CD4-positive, alpha-beta T cell (primary cell): ENCODE data around the gene SRSF2. TPM values are rescaled to one million over a fixed set of nuclear protein-coding genes. Genes with fewer than 3 reads are reported as not detected.

Source experiments
- ATAC-seq: fragments of 200-7000 bp; cut with Tn5 transposase; one replicate; pipeline ENCODE4 v1.10.0; 2022; ENCODE audit warnings: mild to moderate bottlenecking; ENCODE audit not compliant: poor library complexity
- CTCF ChIA-PET: fragments of 350-600 bp; sonication (Branson Sonifier 250); formaldehyde crosslinking; loops from one replicate; lab custom pipeline; 2021; ENCODE audit warnings: antibody characterized with exemption, inconsistent platforms; lab: Charles Lee
- POLR2A ChIA-PET: fragments of 350-600 bp; sonication (Branson Sonifier 250); formaldehyde crosslinking; loops from one replicate; lab custom pipeline; 2021; ENCODE audit warnings: antibody characterized with exemption, inconsistent platforms; lab: Charles Lee
- DNase-seq, 14 experiments: peaks; one replicate each; pipeline ENCODE4 v3.0.0-alpha.2; 2013 to 2020; ENCODE audit warnings: mixed read lengths in 2 of 14
- H3K27ac ChIP-seq, 2 donors: one replicate each; pipeline versions ENCODE4 v1.5.1 to v1.7.0; 2013; ENCODE audit warnings: low read length in 2 of 2, low read depth in 1 of 2, mild to moderate bottlenecking in 1 of 2
- H3K27me3 ChIP-seq, 2 experiments: 1 replicate in 1 of 2; 2 replicates in 1 of 2; pipeline versions ENCODE4 v1.6.1 to v1.7.0; 2013; ENCODE audit warnings: low read length in 2 of 2, control low read depth in 1 of 2, mild to moderate bottlenecking in 1 of 2, moderate library complexity in 1 of 2; ENCODE audit not compliant: insufficient read depth in 2 of 2, control insufficient read depth in 1 of 2
- H3K36me3 ChIP-seq: one replicate; pipeline ENCODE4 v1.6.1; 2013; ENCODE audit warnings: low read length, control low read depth; ENCODE audit not compliant: insufficient read depth
- H3K4me1 ChIP-seq: one replicate; pipeline ENCODE4 v1.6.1; 2013; ENCODE audit warnings: low read length, control low read depth; ENCODE audit not compliant: insufficient read depth
- H3K4me3 ChIP-seq: one replicate; pipeline ENCODE4 v1.5.1; 2013; ENCODE audit warnings: mild to moderate bottlenecking, low read length, moderate library complexity
- H3K9me3 ChIP-seq, 2 experiments: 1 replicate in 1 of 2; 2 replicates in 1 of 2; pipeline versions ENCODE4 v1.6.1 to v1.7.0; 2013; ENCODE audit warnings: low read length in 2 of 2, mild to moderate bottlenecking in 2 of 2, control low read depth in 1 of 2, moderate library complexity in 1 of 2; ENCODE audit not compliant: control insufficient read depth in 1 of 2, insufficient read depth in 1 of 2
- H3K27ac Mint-ChIP-seq: one replicate; pipeline ENCODE4 v1.8.0; 2020; ENCODE audit warnings: mixed read lengths
- H3K27me3 Mint-ChIP-seq: one replicate; pipeline ENCODE4 v1.8.0; 2021; ENCODE audit warnings: mixed read lengths
- H3K36me3 Mint-ChIP-seq: one replicate; pipeline ENCODE4 v1.8.0; 2021; ENCODE audit warnings: low read depth, mixed read lengths
- H3K4me1 Mint-ChIP-seq: one replicate; pipeline ENCODE4 v1.8.0; 2021; ENCODE audit warnings: low read depth, mixed read lengths
- H3K4me3 Mint-ChIP-seq: one replicate; pipeline ENCODE4 v1.8.0; 2020; ENCODE audit warnings: mild to moderate bottlenecking, mixed read lengths
- H3K9me3 Mint-ChIP-seq: one replicate; pipeline ENCODE4 v1.8.0; 2020; ENCODE audit warnings: mixed read lengths
- CTCF ChIP-seq: fragments of 200-600 bp; IDR thresholded peaks from one replicate; pipeline ENCODE4 v1.8.0; 2022; ENCODE audit warnings: antibody characterized with exemption, mild to moderate bottlenecking
- intact Hi-C, 2 experiments: fragments of 100-400 bp; cut with DNase I in 1 of 2; cut with micrococcal nuclease in 1 of 2; formaldehyde crosslinking; loops; one replicate each; pipeline versions ENCODE4 v1.15.1 to v1.9.0; 2023 to 2025; cut with DNase I, micrococcal nuclease
- total RNA-seq, 174 experiments: library from RNA in 2 of 174; stranded (reverse) in 2 of 174; gene quantifications; one replicate each; pipeline ENCODE4 v1.2.3 and lab custom pipeline; 2021 to 2026

Gene SRSF2
- total RNA-seq, 2 experiments from 2014 or later = 448 to 460 TPM

- intact Hi-C loops = no loop called here
- Histone ChIP-seq H3K4me3 (no peak overlapping the region), H3K4me1 (no peaks in the 10 kb centered on the region), H3K9me3 (no peaks in the 10 kb centered on the region), H3K27ac (no peak overlapping the region), H3K27me3 (no peaks in the 10 kb centered on the region), H3K36me3 (no peaks in the 10 kb centered on the region)
- H3K27ac Mint-ChIP-seq = no peak overlapping the region
- POLR2A ChIA-PET = interaction anchor here (1.0 kb wide), 1 partner anchor 20 kb away, joined by 4 read pairs; no protein-coding TSS in a partner anchor
- H3K4me3 Mint-ChIP-seq = no peak overlapping the region
- H3K4me1 Mint-ChIP-seq = no peaks in the 10 kb centered on the region
- no peak for TF ChIP-seq CTCF
- H3K36me3 Mint-ChIP-seq = no peaks in the 10 kb centered on the region
- DNase-seq = no peak
- no peaks in the 10 kb centered on the region for H3K9me3 Mint-ChIP-seq
- CTCF ChIA-PET = interaction anchor here (0.9 kb wide), 1 partner anchor 10 kb away, joined by 3 read pairs; no protein-coding TSS in a partner anchor
- ATAC-seq = no peak
- H3K27me3 Mint-ChIP-seq = no peaks in the 10 kb centered on the region
Observed at GRCh38 chr17:76691379-76692191, 45.5 kb downstream of the SRSF2 start.

GRCh38 chr17:76690596-76691280 lies 46.4 kb downstream of the SRSF2 start:
- H3K9me3 Mint-ChIP-seq = no peaks in the 10 kb centered on the region
- Histone ChIP-seq H3K27ac (no peak overlapping the region), H3K9me3 (no peaks in the 10 kb centered on the region), H3K36me3 (no peaks in the 10 kb centered on the region), H3K4me1 (no peaks in the 10 kb centered on the region), H3K4me3 (no peak overlapping the region), H3K27me3 (no peaks in the 10 kb centered on the region)
- TF ChIP-seq CTCF = no peak
- no peaks in the 10 kb centered on the region for H3K36me3 Mint-ChIP-seq
- ATAC-seq = no peak
- ChIA-PET CTCF (interaction anchor here (0.9 kb wide), 1 partner anchor 9 kb away, joined by 3 read pairs; no protein-coding TSS in a partner anchor), POLR2A (interaction anchor here (1.0 kb wide), 1 partner anchor 20 kb away, joined by 4 read pairs; no protein-coding TSS in a partner anchor)
- H3K27me3 Mint-ChIP-seq = no peaks in the 10 kb centered on the region
- H3K4me3 Mint-ChIP-seq = no peak overlapping the region
- no peak for DNase-seq
- H3K27ac Mint-ChIP-seq = no peak overlapping the region
- intact Hi-C loops = no loop called here
- no peaks in the 10 kb centered on the region for H3K4me1 Mint-ChIP-seq

- no peak for TF ChIP-seq CTCF
- no peaks in the 10 kb centered on the region for H3K4me1 ChIP-seq
- CTCF ChIA-PET = interaction anchor here (0.8 kb wide), 1 partner anchor 8 kb away, joined by 3 read pairs; no protein-coding TSS in a partner anchor
- no peak overlapping the region for H3K27ac ChIP-seq
- intact Hi-C loops = no loop called here
- POLR2A ChIA-PET = no interaction called here
- H3K9me3 Mint-ChIP-seq = no peaks in the 10 kb centered on the region
- no peaks in the 10 kb centered on the region for H3K27me3 ChIP-seq
- DNase-seq (no peak), ATAC-seq (no peak)
- H3K9me3 ChIP-seq = no peaks in the 10 kb centered on the region
- no peak overlapping the region for H3K4me3 Mint-ChIP-seq
- no peaks in the 10 kb centered on the region for H3K27me3 Mint-ChIP-seq
- no peaks in the 10 kb centered on the region for H3K36me3 Mint-ChIP-seq
- no peaks in the 10 kb centered on the region for H3K4me1 Mint-ChIP-seq
- H3K36me3 ChIP-seq = no peaks in the 10 kb centered on the region
- no peak overlapping the region for H3K27ac Mint-ChIP-seq
- no peak overlapping the region for H3K4me3 ChIP-seq
Observed at GRCh38 chr17:76689859-76690258, 47.3 kb downstream of the SRSF2 start.
